HCT116 (cell line): ENCODE data around the gene RPIA. TPM values are rescaled to one million over a fixed set of nuclear protein-coding genes. Genes with fewer than 3 reads are reported as not detected.

Experiments
- ATAC-seq: fragments of 200-7000 bp; cut with Tn5 transposase; 2 replicates; pipeline ENCODE4 v1.9.1; 2020; ENCODE audit warnings: mild to moderate bottlenecking, moderate library complexity
- BruUV-seq: library from RNA; stranded (reverse); fragments of 400-500 nt; replicated peaks from 2 replicates; lab custom pipeline; 2021; lab: Mats Ljungman, UMichigan
- CTCF ChIA-PET: fragments of 300-600 bp; sonication (Branson Sonifier 250); formaldehyde crosslinking; loops from one replicate; lab custom pipeline; 2021; ENCODE audit warnings: antibody characterized with exemption; lab: Charles Lee
- POLR2A ChIA-PET: fragments of 300-600, 350-600 bp; sonication (Branson Sonifier 250); formaldehyde crosslinking; loops from one replicate; lab custom pipeline; 2021; ENCODE audit warnings: antibody characterized with exemption; lab: Charles Lee
- RAD21 ChIA-PET, 2 experiments: fragments of 300-600 bp; sonication (Branson Sonifier 250); formaldehyde crosslinking; loops; one replicate each; lab custom pipeline; 2023; ENCODE audit warnings: low total read pairs in 2 of 2; ENCODE audit not compliant: uncharacterized antibody in 2 of 2, unreplicated experiment in 2 of 2, low non-redundant PET in 1 of 2; lab: Charles Lee
- DNase-seq: peaks from one replicate; pipeline ENCODE4 v3.0.0-alpha.2; 2010; ENCODE audit warnings: low read depth, low spot score
- H2AFZ ChIP-seq: fragments of 200-600 bp; shearing (Covaris generic), sonication (generic); 2 replicates; pipeline ENCODE4 v1.6.1; 2017; ENCODE audit warnings: low read depth, mixed run types, mixed read lengths, antibody characterized with exemption, low read length; ENCODE audit not compliant: poor library complexity, severe bottlenecking
- H3K27ac ChIP-seq: 2 replicates; pipeline ENCODE4 v1.5.1; 2012; ENCODE audit warnings: low read depth, low read length
- H3K27me3 ChIP-seq: fragments of 200-600 bp; sonication (generic); 2 replicates; pipeline ENCODE4 v1.6.1; 2016; ENCODE audit warnings: mixed run types, low read length, mixed read lengths; ENCODE audit not compliant: insufficient read depth
- H3K36me3 ChIP-seq, 2 experiments: fragments of 200-500 bp in 1 of 2; fragments of 200-600 bp in 1 of 2; sonication (Bioruptor generic) in 1 of 2; sonication (generic) in 1 of 2; 2 replicates each; pipeline versions ENCODE4 v1.5.1 to v1.6.1; 2014 to 2016; ENCODE audit warnings: low read length in 2 of 2, inconsistent platforms in 1 of 2, mixed read lengths in 1 of 2, mixed run types in 1 of 2; ENCODE audit not compliant: insufficient read depth in 2 of 2, control insufficient read depth in 1 of 2
- H3K4me1 ChIP-seq, 2 experiments: fragments of 200-600 bp in 1 of 2; sonication (generic) in 1 of 2; 2 replicates each; pipeline versions ENCODE4 v1.5.1 to v1.6.1; 2012 to 2017; ENCODE audit warnings: low read length in 2 of 2, inconsistent platforms in 1 of 2, mild to moderate bottlenecking in 1 of 2, mixed read lengths in 1 of 2, mixed run types in 1 of 2, moderate library complexity in 1 of 2; ENCODE audit not compliant: insufficient read depth in 2 of 2, control insufficient read depth in 1 of 2
- H3K4me2 ChIP-seq: fragments of 200-600 bp; sonication (generic); 2 replicates; pipeline ENCODE4 v1.6.1; 2017; ENCODE audit warnings: mixed run types, low read length, mixed read lengths
- H3K4me3 ChIP-seq, 2 experiments: fragments of 200-600 bp in 1 of 2; sonication (generic) in 1 of 2; replicated peaks in 1 of 2; 2 replicates each; pipeline ENCODE4 v1.5.1; 2011 to 2016; ENCODE audit warnings: low read length in 2 of 2, control low read depth in 1 of 2, low read depth in 1 of 2, mild to moderate bottlenecking in 1 of 2, mixed read lengths in 1 of 2, mixed run types in 1 of 2
- H3K79me2 ChIP-seq: fragments of 200-600 bp; sonication (generic); 2 replicates; pipeline ENCODE4 v1.6.1; 2017; ENCODE audit warnings: mild to moderate bottlenecking, mixed run types, low read length, moderate library complexity, mixed read lengths; ENCODE audit not compliant: insufficient read depth
- H3K9ac ChIP-seq: fragments of 200-600 bp; sonication (generic); 2 replicates; pipeline ENCODE4 v1.6.1; 2016; ENCODE audit warnings: low read length, mixed read lengths
- H3K9me2 ChIP-seq: fragments of 200-600 bp; sonication (generic), shearing (Covaris generic); 2 replicates; pipeline ENCODE4 v1.6.1; 2017; ENCODE audit warnings: mixed run types, mild to moderate bottlenecking, moderate library complexity; ENCODE audit not compliant: insufficient read depth
- H3K9me3 ChIP-seq, 2 experiments: fragments of 200-500 bp in 1 of 2; fragments of 200-600 bp in 1 of 2; sonication (Bioruptor generic) in 1 of 2; sonication (generic) in 1 of 2; 2 replicates each; pipeline ENCODE4 v1.6.1; 2014 to 2017; ENCODE audit warnings: low read length in 2 of 2, mixed read lengths in 2 of 2, inconsistent platforms in 1 of 2, low read depth in 1 of 2, mild to moderate bottlenecking in 1 of 2, mixed run types in 1 of 2, moderate library complexity in 1 of 2; ENCODE audit not compliant: control insufficient read depth in 1 of 2, insufficient read depth in 1 of 2
- H4K20me1 ChIP-seq: fragments of 200-600 bp; sonication (generic), shearing (Covaris generic); 2 replicates; pipeline ENCODE4 v1.6.1; 2017; ENCODE audit warnings: mixed run types, mild to moderate bottlenecking, moderate library complexity; ENCODE audit not compliant: insufficient read depth
- ELF1 ChIP-seq: IDR thresholded peaks from 2 replicates; pipeline ENCODE4 v1.6.1; 2012; ENCODE audit warnings: low read depth, borderline replicate concordance
- EZH2 ChIP-seq: fragments of 200-600 bp; sonication (generic); IDR thresholded peaks from 2 replicates; pipeline ENCODE4 v1.6.1; 2017; ENCODE audit warnings: antibody characterized with exemption, mixed run types
- EZH2phosphoT487 ChIP-seq: fragments of 200-600 bp; IDR thresholded peaks from 2 replicates; pipeline ENCODE4 v1.6.1; 2018; ENCODE audit warnings: antibody characterized with exemption, borderline replicate concordance
- RAD21 ChIP-seq: IDR thresholded peaks from 2 replicates; pipeline ENCODE4 v1.6.1; 2012; ENCODE audit warnings: low read depth, mild to moderate bottlenecking
- SIN3A ChIP-seq: IDR thresholded peaks from 2 replicates; pipeline ENCODE4 v1.6.1; 2012; ENCODE audit warnings: low read depth
- YY1 ChIP-seq: IDR thresholded peaks from 2 replicates; pipeline ENCODE4 v1.6.1; 2011; ENCODE audit warnings: low read length, low read depth, moderate library complexity, mild to moderate bottlenecking; ENCODE audit not compliant: insufficient replicate concordance; ENCODE audit errors: extremely low read depth
- ZBTB33 ChIP-seq: IDR thresholded peaks from 2 replicates; pipeline ENCODE4 v1.6.1; 2011; ENCODE audit warnings: mild to moderate bottlenecking, low read length, moderate library complexity; ENCODE audit not compliant: insufficient replicate concordance; ENCODE audit errors: extremely low read depth
- ZFX ChIP-seq: fragments of 450-650 bp; IDR thresholded peaks from 2 replicates; pipeline ENCODE4 v1.6.1; 2017
- intact Hi-C: fragments of 100-400 bp; cut with micrococcal nuclease; formaldehyde crosslinking; loops from 2 replicates; pipeline ENCODE4 v1.10.0; 2022
- total RNA-seq: library from RNA; stranded (reverse); gene quantifications from one replicate; pipeline ENCODE4 v1.2.1, GENCODE V29; 2021; ENCODE audit not compliant: unreplicated experiment

Gene RPIA
- total RNA-seq, 1 experiment from 2014 or later: 43.3 TPM

GRCh38 chr2:88697370-88698026 lies 6.0 kb downstream of the RPIA start:
- peaks cover 72% of the 10 kb centered on the region for H3K79me2 ChIP-seq
- H3K9ac ChIP-seq: no peak overlapping the region
- H4K20me1 ChIP-seq: no peaks in the 10 kb centered on the region
- peaks cover 4 to 6% of the 10 kb centered on the region in 2 experiments; a peak in 3 of 4 replicates for H3K4me1 ChIP-seq
- BruUV-seq: no TSS peak
- no peaks in the 10 kb centered on the region for H3K27me3 ChIP-seq
- DNase-seq (no peak), ATAC-seq (no peak)
- H3K36me3 ChIP-seq: 0 out of 4 replicates have a peak, but pooled peaks cover 2% of the 10 kb centered on the region in 2 experiments
- 0 out of 2 replicates have a peak, but pooled peaks cover 5% of the 10 kb centered on the region for H3K9me2 ChIP-seq
- H3K9me3 ChIP-seq: no peaks in the 10 kb centered on the region
- CTCF ChIA-PET: no interaction called here
- H2AFZ ChIP-seq: no peak overlapping the region
- H3K27ac ChIP-seq: no peak overlapping the region
- intact Hi-C loops: no loop called here
- H3K4me2 ChIP-seq: no peak overlapping the region
- RAD21 ChIA-PET: no interaction called here
- H3K4me3 ChIP-seq: no peak overlapping the region
- POLR2A ChIA-PET: no interaction called here
- TF ChIP-seq ZBTB33 (no peak), EZH2phosphoT487 (no peak), ELF1 (no peak), EZH2 (no peak), YY1 (no peak), SIN3A (no peak), ZFX (no peak), RAD21 (no peak)
